HG02623 (cell line): ENCODE data around the gene MUC5B.
"Not testable (repeated sequence)": the region's sequence is repeated elsewhere in the genome, so short reads cannot be mapped to it uniquely, and the experiment has no call there.

ENCODE experiments used
- ATAC-seq: cut with Tn5 transposase; IDR thresholded peaks from one replicate; pipeline ENCODE4 v1.9.1; 2021; ENCODE audit warnings: moderate library complexity; ENCODE audit not compliant: unreplicated experiment

The MUC5B gene

GRCh38 chr11:1202776-1203504 is 19.9 kb upstream of the MUC5B start:
- ATAC-seq: no peak

GRCh38 chr11:1203505-1204271 is 19.2 kb upstream of the MUC5B start:
- ATAC-seq: no peak

- ATAC-seq: no peak
These were observed 18.3 kb upstream of the MUC5B start for GRCh38 chr11:1204381-1205101.

- ATAC-seq: no peak
These were observed 17.5 kb upstream of the MUC5B start for GRCh38 chr11:1205121-1205986.

GRCh38 chr11:1205987-1206331 is 16.9 kb upstream of the MUC5B start:
- no peak for ATAC-seq

- no peak for ATAC-seq
These were observed 16.2 kb upstream of the MUC5B start for GRCh38 chr11:1206391-1207271.

GRCh38 chr11:1207401-1208143 is 15.3 kb upstream of the MUC5B start:
- ATAC-seq: no peak

GRCh38 chr11:1208144-1208393 is 14.8 kb upstream of the MUC5B start:
- ATAC-seq: no peak

- no peak for ATAC-seq
These were observed 14.2 kb upstream of the MUC5B start for GRCh38 chr11:1208394-1209261.

GRCh38 chr11:1209371-1210057 is 13.4 kb upstream of the MUC5B start:
- no peak for ATAC-seq

GRCh38 chr11:1211838-1212237 is 11.0 kb upstream of the MUC5B start:
- ATAC-seq: no peak

- ATAC-seq: not testable (repeated sequence)
These were observed 7.0 kb upstream of the MUC5B start for GRCh38 chr11:1215826-1216225.

GRCh38 chr11:1217151-1217550 is 5.7 kb upstream of the MUC5B start:
- ATAC-seq: no peak

- no peak for ATAC-seq
These were observed 4.5 kb upstream of the MUC5B start for GRCh38 chr11:1218256-1218787.

GRCh38 chr11:1218788-1219445 is 3.9 kb upstream of the MUC5B start:
- ATAC-seq: no peak

GRCh38 chr11:1219446-1219833 is 3.4 kb upstream of the MUC5B start:
- no peak for ATAC-seq
